Testis (tissue), 3 donors: ENCODE measurements around the gene CNTN2. TPM values are rescaled to one million over a fixed set of nuclear protein-coding genes. Genes with fewer than 3 reads are reported as not detected.

Experiments used
- DNase-seq: peaks from one replicate; pipeline ENCODE4 v3.0.0-alpha.2; 2019
- H3K27ac ChIP-seq, 2 donors: fragments of 200-600 bp; sonication (generic); one replicate each; pipeline ENCODE4 v1.5.1; 2019
- H3K27me3 ChIP-seq: fragments of 200-600 bp; sonication (generic); one replicate; pipeline ENCODE4 v1.5.1; 2019
- H3K36me3 ChIP-seq: fragments of 200-600 bp; sonication (generic); one replicate; pipeline ENCODE4 v1.5.1; 2017; ENCODE audit warnings: low read depth; ENCODE audit errors: missing control alignments
- H3K4me1 ChIP-seq: fragments of 200-600 bp; sonication (generic); one replicate; pipeline ENCODE4 v1.5.1; 2019
- H3K4me3 ChIP-seq, 2 donors: fragments of 200-600 bp; sonication (generic); one replicate each; pipeline ENCODE4 v1.5.1; 2017 to 2019
- H3K9me3 ChIP-seq: fragments of 200-600 bp; sonication (generic); one replicate; pipeline ENCODE4 v1.5.1; 2017
- CTCF ChIP-seq, 3 experiments: fragments of 450-650 bp in 2 of 3; fragments of 200-600 bp in 1 of 3; sonication (generic) in 1 of 3; IDR thresholded peaks; one replicate each; pipeline ENCODE4 v1.5.1; 2016 to 2019; ENCODE audit warnings: antibody characterized with exemption in 3 of 3, mild to moderate bottlenecking in 2 of 3, moderate library complexity in 1 of 3
- POLR2A ChIP-seq: fragments of 450-650 bp; IDR thresholded peaks from one replicate; pipeline ENCODE4 v1.6.1; 2017; ENCODE audit warnings: antibody characterized with exemption, mild to moderate bottlenecking, moderate library complexity
- WGBS, 2 donors: methylation state at CpG; one replicate each; pipeline ENCODE4 v1.1.5; 2018; 5-methylcytosine and 5-hydroxymethylcytosine counted together
- intact Hi-C: fragments of 100-400 bp; cut with DNase I; formaldehyde crosslinking; loops from one replicate; pipeline ENCODE4 v1.15.1; 2023; ENCODE audit warnings: low total_unique reads
- polyA plus RNA-seq: library from polyadenylated mRNA; stranded (reverse); fragments of 350-450 nt; fragmentation: Illumina TruSeq; extraction: RNeasy Lipid Tissue Mini Kit (QIAGEN cat#74804); gene quantifications from one replicate; pipeline ENCODE4 v1.2.3, GENCODE V29; 2014; ENCODE audit warnings: low read depth, low replicate concordance; ENCODE audit not compliant: insufficient read depth
- total RNA-seq, 2 donors: library from RNA; depleted of rRNA; stranded (reverse); fragments of >200 nt; gene quantifications; one replicate each; pipeline ENCODE4 v1.2.3, GENCODE V29; 2016

The CNTN2 gene
- total and polyA plus RNA-seq, 3 donors from 2014 or later = 16.4 to 31.9 (median 17.2) TPM

- intact Hi-C loops = no loop called here
- H3K9me3 ChIP-seq = no peaks in the 10 kb centered on the region
- no peak for DNase-seq
Measured at GRCh38 chr1:205017001-205017400, 26.0 kb upstream of the CNTN2 start.

GRCh38 chr1:205017766-205018165, 25.2 kb upstream of the CNTN2 start:
- Histone ChIP-seq H3K27me3 (no peaks in the 10 kb centered on the region), H3K4me1 (peaks cover 14% of the 10 kb centered on the region), H3K36me3 (no peaks in the 10 kb centered on the region), H3K9me3 (no peaks in the 10 kb centered on the region), H3K4me3 (no peak overlapping the region), H3K27ac (no peak overlapping the region)
- WGBS, 2 donors = 92 to 100% methylated on average over 5 to 7 of the region's 7 CpGs
- TF ChIP-seq CTCF (IDR thresholded peaks at IDR 0.05) (no peak), POLR2A (no peak)
- no peak for DNase-seq
- intact Hi-C loops = no loop called here

More at GRCh38 chr1:205017001-205017400, 26.0 kb upstream of the CNTN2 start:
- no peak for TF ChIP-seq CTCF (IDR thresholded peaks at IDR 0.05)
- TF ChIP-seq POLR2A = no peak
- Histone ChIP-seq H3K4me1 (peaks cover 15% of the 10 kb centered on the region), H3K36me3 (no peaks in the 10 kb centered on the region), H3K27me3 (no peaks in the 10 kb centered on the region), H3K4me3 (no peak overlapping the region), H3K27ac (no peak overlapping the region)
- 85 to 90% methylated on average over 6 of the region's 6 CpGs for WGBS, 2 donors

- Histone ChIP-seq H3K9me3 (no peaks in the 10 kb centered on the region), H3K27me3 (no peaks in the 10 kb centered on the region), H3K4me3 (no peak overlapping the region), H3K27ac (no peak overlapping the region), H3K36me3 (no peaks in the 10 kb centered on the region), H3K4me1 (peaks cover 8% of the 10 kb centered on the region)
- TF ChIP-seq CTCF (IDR thresholded peaks at IDR 0.05) (no peak), POLR2A (no peak)
- DNase-seq = no peak
- WGBS, 2 donors = 81 to 84% methylated on average over 2 of the region's 2 CpGs
- intact Hi-C loops = no loop called here
Measured at GRCh38 chr1:205018381-205018780, 24.6 kb upstream of the CNTN2 start.

DNA sequence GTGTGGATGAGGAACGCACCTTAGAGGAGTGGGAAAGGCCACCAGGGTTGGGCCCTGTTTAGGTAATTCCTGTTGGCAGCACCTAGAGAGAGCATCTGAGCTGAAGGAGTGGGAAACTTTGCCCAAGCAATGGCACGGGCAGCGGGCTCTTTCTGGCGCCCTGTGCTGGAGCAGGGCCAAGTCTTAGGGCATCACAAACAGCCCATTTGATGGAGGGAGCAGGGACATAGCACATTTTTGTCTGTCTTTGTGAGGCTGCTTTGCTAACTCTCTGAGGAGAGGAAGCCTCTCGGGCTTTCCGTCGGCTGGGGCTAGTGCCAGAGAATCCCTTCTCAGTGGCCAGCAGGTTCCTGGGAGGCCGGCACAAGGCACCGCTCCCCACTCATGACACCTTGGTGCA, 22.5 kb upstream of the CNTN2 start:
- no peaks in the 10 kb centered on the region for H3K27me3 ChIP-seq
- no peak overlapping the region for H3K27ac ChIP-seq
- H3K9me3 ChIP-seq = no peaks in the 10 kb centered on the region
- no peaks in the 10 kb centered on the region for H3K4me1 ChIP-seq
- TF ChIP-seq CTCF (IDR thresholded peaks at IDR 0.05) (no peak), POLR2A (no peak)
- no peak for DNase-seq
- 93 to 99% methylated on average over 9 of the region's 9 CpGs for WGBS, 2 donors
- intact Hi-C loops = no loop called here
- H3K4me3 ChIP-seq = no peak overlapping the region
- no peaks in the 10 kb centered on the region for H3K36me3 ChIP-seq

DNA sequence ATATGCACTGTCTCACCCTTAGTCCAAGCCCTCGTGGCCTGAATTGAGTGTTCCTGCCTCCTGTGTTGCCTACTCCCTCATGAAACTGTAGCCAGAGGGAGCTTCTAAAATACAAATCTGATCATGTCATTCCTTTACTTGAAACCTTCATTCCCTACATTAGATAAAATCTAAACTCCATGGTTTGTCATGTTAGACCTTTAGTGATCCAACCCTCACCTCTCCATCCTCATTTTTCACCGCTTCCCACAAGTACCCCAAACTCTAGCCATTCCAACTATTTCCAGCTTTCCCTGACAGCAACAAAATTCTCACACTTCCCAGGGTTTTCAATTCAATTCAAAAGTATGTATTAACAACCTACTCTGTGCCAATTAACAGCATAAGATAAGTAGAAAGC, 18.3 kb upstream of the CNTN2 start:
- 91 to 94% methylated on average over 2 of the region's 2 CpGs for WGBS, 2 donors
- intact Hi-C loops = no loop called here
- Histone ChIP-seq H3K9me3 (no peaks in the 10 kb centered on the region), H3K27me3 (no peaks in the 10 kb centered on the region), H3K36me3 (no peaks in the 10 kb centered on the region), H3K27ac (no peak overlapping the region), H3K4me1 (no peaks in the 10 kb centered on the region), H3K4me3 (no peak overlapping the region)
- TF ChIP-seq POLR2A = no peak
- no peak for TF ChIP-seq CTCF (IDR thresholded peaks at IDR 0.05)
- no peak for DNase-seq
